Keratinocyte (primary cell): ENCODE data around the gene TTC39C. TPM values are rescaled to one million over a fixed set of nuclear protein-coding genes. Genes with fewer than 3 reads are reported as not detected.
"Not testable (repeated sequence)": the region's sequence is repeated elsewhere in the genome, so short reads cannot be mapped to it uniquely, and the experiment has no call there.

Experiments used
- DNase-seq: peaks from one replicate; pipeline ENCODE4 v3.0.0-alpha.2; 2011; ENCODE audit warnings: low read depth, missing footprints, low spot score
- FAIRE-seq: peaks from 2 replicates; lab custom pipeline; 2011; peaks lifted over from hg19 to GRCh38; lab: Jason Lieb, UNC
- H2AFZ ChIP-seq: 2 replicates; pipeline ENCODE4 v1.6.0; 2012; ENCODE audit warnings: low read length, control low read depth, inconsistent platforms; ENCODE audit not compliant: control insufficient read depth
- H3K27ac ChIP-seq: 2 replicates; pipeline ENCODE4 v1.5.1; 2011; ENCODE audit warnings: low read length; ENCODE audit not compliant: control insufficient read depth, insufficient read depth
- H3K27me3 ChIP-seq: 3 replicates; pipeline ENCODE4 v1.6.0; 2011; ENCODE audit warnings: low read length; ENCODE audit not compliant: control insufficient read depth, insufficient read depth; ENCODE audit errors: extremely low read depth
- H3K36me3 ChIP-seq, 2 experiments: 2 replicates in 1 of 2; 3 replicates in 1 of 2; pipeline ENCODE4 v1.5.1; 2011; ENCODE audit warnings: low read length in 2 of 2, mild to moderate bottlenecking in 1 of 2; ENCODE audit not compliant: control insufficient read depth in 2 of 2, insufficient read depth in 2 of 2; ENCODE audit errors: extremely low read depth in 1 of 2
- H3K4me1 ChIP-seq: 3 replicates; pipeline ENCODE4 v1.5.1; 2011; ENCODE audit warnings: low read length; ENCODE audit not compliant: control insufficient read depth, insufficient read depth; ENCODE audit errors: extremely low read depth
- H3K4me2 ChIP-seq: 3 replicates; pipeline ENCODE4 v1.6.0; 2011; ENCODE audit warnings: low read depth, low read length; ENCODE audit not compliant: control insufficient read depth, insufficient read depth; ENCODE audit errors: extremely low read depth
- H3K4me3 ChIP-seq, 3 experiments: fragments of 200-600 bp in 1 of 3; sonication (generic) in 1 of 3; 2 replicates in 2 of 3; 3 replicates in 1 of 3; pipeline ENCODE4 v1.5.1; 2011 to 2016; ENCODE audit warnings: low read length in 3 of 3, mild to moderate bottlenecking in 3 of 3, control low read depth in 2 of 3, inconsistent platforms in 1 of 3, low read depth in 1 of 3, mixed read lengths in 1 of 3, mixed run types in 1 of 3, moderate library complexity in 1 of 3; ENCODE audit not compliant: control insufficient read depth in 2 of 3, insufficient read depth in 2 of 3; ENCODE audit errors: extremely low read depth in 1 of 3
- H3K79me2 ChIP-seq: 2 replicates; pipeline ENCODE4 v1.6.0; 2012; ENCODE audit warnings: low read length; ENCODE audit not compliant: control insufficient read depth, insufficient read depth
- H3K9ac ChIP-seq: 3 replicates; pipeline ENCODE4 v1.6.0; 2011; ENCODE audit warnings: low read length; ENCODE audit not compliant: control insufficient read depth, insufficient read depth; ENCODE audit errors: extremely low read depth
- H3K9me1 ChIP-seq: 3 replicates; pipeline ENCODE4 v1.6.0; 2011; ENCODE audit warnings: low read length; ENCODE audit not compliant: control insufficient read depth, insufficient read depth; ENCODE audit errors: extremely low read depth
- H3K9me3 ChIP-seq: 2 replicates; pipeline ENCODE4 v1.5.1; 2012; ENCODE audit warnings: low read depth, low read length; ENCODE audit not compliant: control insufficient read depth
- H4K20me1 ChIP-seq: 3 replicates; pipeline ENCODE4 v1.6.0; 2011; ENCODE audit warnings: low read length; ENCODE audit not compliant: control insufficient read depth, insufficient read depth; ENCODE audit errors: extremely low read depth
- EZH2 ChIP-seq: IDR thresholded peaks from one replicate; pipeline ENCODE4 v1.6.1; 2012; ENCODE audit warnings: inconsistent platforms, mild to moderate bottlenecking, low read length, moderate library complexity
- dilution Hi-C: fragments of 300-500 bp; cut with MboI; formaldehyde crosslinking; loops from one replicate; pipeline ENCODE4 v1.7.0; 2020; ENCODE audit warnings: low sequenced_read_pairs; ENCODE audit not compliant: extremely low pct_ligation_motif_present
- polyA plus RNA-seq, 5 experiments: library from polyadenylated mRNA; depleted of rRNA in 3 of 5; stranded (reverse) in 3 of 5; stranded (forward) in 1 of 5; unstranded in 1 of 5; fragments of >200 nt; gene quantifications; 1 replicate in 1 of 5; 2 replicates in 3 of 5; 3 replicates in 1 of 5; pipeline versions ENCODE4 v1.2.1 to v1.2.3, GENCODE V29; 2011 to 2012; ENCODE audit warnings: missing spikeins in 2 of 5, low read depth in 1 of 5, low replicate concordance in 1 of 5
- TF ChIP-seq, protein P1 (sequence below), 3 experiments: IDR thresholded peaks in 1 of 3; conservative IDR thresholded peaks in 1 of 3; optimal IDR thresholded peaks in 1 of 3; 2 replicates in 2 of 3; 3 replicates in 1 of 3; pipeline versions ENCODE3 to v1.5.1; 2011; ENCODE audit warnings: low read length in 3 of 3, mild to moderate bottlenecking in 3 of 3, moderate library complexity in 2 of 3, control low read depth in 1 of 3, inconsistent platforms in 1 of 3; ENCODE audit not compliant: insufficient read depth in 2 of 3; ENCODE audit errors: extremely low read depth in 1 of 3

The TTC39C gene
- polyA plus RNA-seq, 1 donor (not counting 4 experiments of a cell fraction or from before 2014, with no cell fraction given) = 26.8 TPM

- H2AFZ ChIP-seq = no peak overlapping the region
- dilution Hi-C loops = no loop called here
- H3K9me1 ChIP-seq = no peaks in the 10 kb centered on the region
- DNase-seq (no peak), FAIRE-seq (no peak)
- no peak overlapping the region for H3K4me2 ChIP-seq
- H3K27ac ChIP-seq = no peak overlapping the region
- no peak overlapping the region for H3K4me3 ChIP-seq
- peaks cover 49% of the 10 kb centered on the region for H3K4me1 ChIP-seq
- H3K36me3 ChIP-seq = no peaks in the 10 kb centered on the region
- H3K27me3 ChIP-seq = no peaks in the 10 kb centered on the region
- no peaks in the 10 kb centered on the region for H4K20me1 ChIP-seq
- TF ChIP-seq, protein P1, sequence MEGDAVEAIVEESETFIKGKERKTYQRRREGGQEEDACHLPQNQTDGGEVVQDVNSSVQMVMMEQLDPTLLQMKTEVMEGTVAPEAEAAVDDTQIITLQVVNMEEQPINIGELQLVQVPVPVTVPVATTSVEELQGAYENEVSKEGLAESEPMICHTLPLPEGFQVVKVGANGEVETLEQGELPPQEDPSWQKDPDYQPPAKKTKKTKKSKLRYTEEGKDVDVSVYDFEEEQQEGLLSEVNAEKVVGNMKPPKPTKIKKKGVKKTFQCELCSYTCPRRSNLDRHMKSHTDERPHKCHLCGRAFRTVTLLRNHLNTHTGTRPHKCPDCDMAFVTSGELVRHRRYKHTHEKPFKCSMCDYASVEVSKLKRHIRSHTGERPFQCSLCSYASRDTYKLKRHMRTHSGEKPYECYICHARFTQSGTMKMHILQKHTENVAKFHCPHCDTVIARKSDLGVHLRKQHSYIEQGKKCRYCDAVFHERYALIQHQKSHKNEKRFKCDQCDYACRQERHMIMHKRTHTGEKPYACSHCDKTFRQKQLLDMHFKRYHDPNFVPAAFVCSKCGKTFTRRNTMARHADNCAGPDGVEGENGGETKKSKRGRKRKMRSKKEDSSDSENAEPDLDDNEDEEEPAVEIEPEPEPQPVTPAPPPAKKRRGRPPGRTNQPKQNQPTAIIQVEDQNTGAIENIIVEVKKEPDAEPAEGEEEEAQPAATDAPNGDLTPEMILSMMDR (optimal IDR thresholded peaks at IDR 0.05 in 1 of 3, IDR thresholded peaks at IDR 0.05 in 1 of 3, conservative IDR thresholded peaks at IDR 0.05 in 1 of 3; ENCODE audit: extremely low read depth in 1 of 3, insufficient read depth in 2 of 3, low read length in 3 of 3) = no peak
- H3K9me3 ChIP-seq = no peaks in the 10 kb centered on the region
- H3K79me2 ChIP-seq = peaks cover 39% of the 10 kb centered on the region
- H3K9ac ChIP-seq = no peak overlapping the region
These were observed 43.2 kb downstream of the TTC39C start for GRCh38 chr18:24057804-24058203.

- FAIRE-seq, H3K9me1 ChIP-seq, H3K36me3 ChIP-seq, H3K4me2 ChIP-seq, H4K20me1 ChIP-seq, H3K9me3 ChIP-seq, H3K4me3 ChIP-seq, H3K27ac ChIP-seq, H2AFZ ChIP-seq, dilution Hi-C loops, H3K27me3 ChIP-seq, DNase-seq, H3K9ac ChIP-seq: not testable (repeated sequence)
- H3K4me1 ChIP-seq = peaks cover 49% of the 10 kb centered on the region
- peaks cover 39% of the 10 kb centered on the region for H3K79me2 ChIP-seq
These were observed 44.8 kb downstream of the TTC39C start for GRCh38 chr18:24059385-24059784.

DNA sequence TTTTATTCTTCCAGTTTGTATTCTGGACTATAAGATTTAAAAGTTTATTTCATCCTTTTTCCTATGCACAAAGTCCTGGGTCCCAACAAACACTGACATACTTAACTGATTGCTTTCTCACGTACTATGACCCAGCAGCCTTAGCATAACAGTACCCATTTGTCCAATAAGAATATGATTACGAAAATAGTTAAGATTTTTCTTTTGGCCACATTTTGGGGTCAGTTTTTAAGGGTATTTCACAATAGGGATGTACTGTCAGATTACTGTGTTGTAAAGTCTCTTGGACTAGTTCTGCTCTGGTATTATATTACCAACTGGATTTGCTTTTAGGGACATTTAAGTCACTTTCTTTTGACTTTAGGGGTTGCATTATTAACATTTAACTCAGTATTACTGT, 46.1 kb downstream of the TTC39C start:
- Histone ChIP-seq H3K9me3 (no peaks in the 10 kb centered on the region), H3K27ac (no peak overlapping the region), H2AFZ (no peak overlapping the region), H3K9me1 (no peaks in the 10 kb centered on the region), H3K4me2 (no peak overlapping the region), H3K9ac (no peak overlapping the region), H3K4me1 (peaks cover 49% of the 10 kb centered on the region), H3K79me2 (peaks cover 33% of the 10 kb centered on the region), H3K27me3 (no peaks in the 10 kb centered on the region), H3K36me3 (no peaks in the 10 kb centered on the region), H4K20me1 (no peaks in the 10 kb centered on the region), H3K4me3 (no peak overlapping the region)
- DNase-seq = no peak
- no peak for FAIRE-seq
- TF ChIP-seq EZH2 = no peak
- TF ChIP-seq, protein P1 (optimal IDR thresholded peaks at IDR 0.05 in 1 of 3, IDR thresholded peaks at IDR 0.05 in 1 of 3, conservative IDR thresholded peaks at IDR 0.05 in 1 of 3; ENCODE audit: extremely low read depth in 1 of 3, insufficient read depth in 2 of 3, low read length in 3 of 3) = no peak
- dilution Hi-C loops = no loop called here
